Right ventricle myocardium inferior (tissue), 1 donor: ENCODE measurements around the gene SYF2. TPM values are rescaled to one million over a fixed set of nuclear protein-coding genes. Genes with fewer than 3 reads are reported as not detected.
"Not testable (repeated sequence)": the region's sequence is repeated elsewhere in the genome, so short reads cannot be mapped to it uniquely, and the experiment has no call there.

Experiments
- ATAC-seq: fragments of 200-7000 bp; cut with Tn5 transposase; one replicate; pipeline ENCODE4 v1.9.1; 2020; ENCODE audit warnings: mild to moderate bottlenecking, moderate library complexity
- DNase-seq: peaks from one replicate; pipeline ENCODE4 v3.0.0; 2021; ENCODE audit errors: missing footprints
- intact Hi-C: fragments of 100-400 bp; cut with DNase I; formaldehyde crosslinking; loops from one replicate; pipeline ENCODE4 v1.11.0; 2022
- total RNA-seq: library from RNA; stranded (reverse); fragmentation: NEBNext Ultra II Directional; extraction: Animal tissue kit (Norgen Biotek cat#: 25700); gene quantifications from one replicate; pipeline ENCODE4 v1.2.1, GENCODE V29; 2021
- donor health status: DM: no; HTN: yes; CAD: no; lungs with severe emphysema.

Gene SYF2
- total RNA-seq, 1 donor from 2014 or later, result 34.1 TPM

GRCh38 chr1:25195835-25196234 lies 36.5 kb downstream of the SYF2 start:
- no peak for ATAC-seq
- DNase-seq, result no peak
- intact Hi-C loops, result no loop called here

GRCh38 chr1:25194572-25195020 lies 37.7 kb downstream of the SYF2 start:
- peak; percentile 17 for ATAC-seq
- no peak for DNase-seq

GRCh38 chr1:25194054-25194453 lies 38.2 kb downstream of the SYF2 start:
- intact Hi-C loops, result no loop called here
- no peak for DNase-seq
- ATAC-seq, result peak; percentile 2

More at GRCh38 chr1:25194572-25195020, 37.7 kb downstream of the SYF2 start:
- intact Hi-C loops, result no loop called here

GRCh38 chr1:25193229-25193628 lies 39.1 kb downstream of the SYF2 start:
- intact Hi-C loops, result no loop called here

GRCh38 chr1:25192154-25192553 lies 40.1 kb downstream of the SYF2 start:
- intact Hi-C loops, result no loop called here
- DNase-seq (no peak), ATAC-seq (no peak)

More at GRCh38 chr1:25193229-25193628, 39.1 kb downstream of the SYF2 start:
- DNase-seq (no peak), ATAC-seq (no peak)

GRCh38 chr1:25190260-25190659 lies 42.0 kb downstream of the SYF2 start:
- intact Hi-C loops, result no loop called here
- ATAC-seq (no peak), DNase-seq (no peak)

GRCh38 chr1:25187904-25188303 lies 44.4 kb downstream of the SYF2 start:
- ATAC-seq, intact Hi-C loops, DNase-seq: not testable (repeated sequence)

- intact Hi-C loops, result no loop called here
- ATAC-seq, result no peak
Measured at GRCh38 chr1:25187077-25187476, 45.2 kb downstream of the SYF2 start.

GRCh38 chr1:25186161-25187007 lies 45.9 kb downstream of the SYF2 start:
- DNase-seq (no peak), ATAC-seq (no peak)
- intact Hi-C loops, result no loop called here

More at GRCh38 chr1:25187077-25187476, 45.2 kb downstream of the SYF2 start:
- no peak for DNase-seq

GRCh38 chr1:25185409-25186160 lies 46.7 kb downstream of the SYF2 start:
- intact Hi-C loops, result no loop called here
- no peak for DNase-seq
- no peak for ATAC-seq

GRCh38 chr1:25184001-25184762 lies 48.1 kb downstream of the SYF2 start:
- DNase-seq, result no peak
- ATAC-seq, result no peak
- intact Hi-C loops, result no loop called here

- DNase-seq (no peak), ATAC-seq (no peak)
- intact Hi-C loops, result no loop called here
Measured at GRCh38 chr1:25183126-25183980, 48.9 kb downstream of the SYF2 start.

- ATAC-seq (no peak), DNase-seq (no peak)
- intact Hi-C loops, result no loop called here
Measured at GRCh38 chr1:25182629-25183028, 49.7 kb downstream of the SYF2 start.

GRCh38 chr1:25180996-25181395 lies 51.3 kb downstream of the SYF2 start:
- intact Hi-C loops, result no loop called here
- ATAC-seq (no peak), DNase-seq (no peak)

- no peak for ATAC-seq
- no peak for DNase-seq
- intact Hi-C loops, result no loop called here
Measured at GRCh38 chr1:25178917-25179561, 53.3 kb downstream of the SYF2 start.

GRCh38 chr1:25174730-25175612 lies 57.3 kb downstream of the SYF2 start:
- ATAC-seq, result no peak
- intact Hi-C loops, result no loop called here
- DNase-seq, result no peak

- no peak for ATAC-seq
- intact Hi-C loops, result no loop called here
- DNase-seq, result no peak
Measured at GRCh38 chr1:25174363-25174729, 58.0 kb downstream of the SYF2 start.
